Measurements from ENCODE around the gene BCAN.

- TF ChIP-seq, protein P1, sequence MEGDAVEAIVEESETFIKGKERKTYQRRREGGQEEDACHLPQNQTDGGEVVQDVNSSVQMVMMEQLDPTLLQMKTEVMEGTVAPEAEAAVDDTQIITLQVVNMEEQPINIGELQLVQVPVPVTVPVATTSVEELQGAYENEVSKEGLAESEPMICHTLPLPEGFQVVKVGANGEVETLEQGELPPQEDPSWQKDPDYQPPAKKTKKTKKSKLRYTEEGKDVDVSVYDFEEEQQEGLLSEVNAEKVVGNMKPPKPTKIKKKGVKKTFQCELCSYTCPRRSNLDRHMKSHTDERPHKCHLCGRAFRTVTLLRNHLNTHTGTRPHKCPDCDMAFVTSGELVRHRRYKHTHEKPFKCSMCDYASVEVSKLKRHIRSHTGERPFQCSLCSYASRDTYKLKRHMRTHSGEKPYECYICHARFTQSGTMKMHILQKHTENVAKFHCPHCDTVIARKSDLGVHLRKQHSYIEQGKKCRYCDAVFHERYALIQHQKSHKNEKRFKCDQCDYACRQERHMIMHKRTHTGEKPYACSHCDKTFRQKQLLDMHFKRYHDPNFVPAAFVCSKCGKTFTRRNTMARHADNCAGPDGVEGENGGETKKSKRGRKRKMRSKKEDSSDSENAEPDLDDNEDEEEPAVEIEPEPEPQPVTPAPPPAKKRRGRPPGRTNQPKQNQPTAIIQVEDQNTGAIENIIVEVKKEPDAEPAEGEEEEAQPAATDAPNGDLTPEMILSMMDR (IDR thresholded peaks at IDR 0.05): no peak
- no peak for TF ChIP-seq POLR2A (IDR thresholded peaks at IDR 0.05)
These were observed 32.9 kb upstream of the BCAN start for GRCh38 chr1:156608981-156609380.
